Measurements from ENCODE around the gene SYPL1.
A peak's percentile ranks its signal among the peaks of the same experiment; 100 is the strongest.

Gene SYPL1

GRCh38 chr7:106064771-106065574 is 47.1 kb downstream of the SYPL1 start:
- no peak for DNase-seq

- no peak for DNase-seq
Measured at GRCh38 chr7:106064316-106064715, 47.8 kb downstream of the SYPL1 start.

- DNase-seq, result no peak
Measured at GRCh38 chr7:106063692-106064091, 48.4 kb downstream of the SYPL1 start.

GRCh38 chr7:106063024-106063423 is 49.1 kb downstream of the SYPL1 start:
- DNase-seq, result no peak

GRCh38 chr7:106062521-106062931 is 49.6 kb downstream of the SYPL1 start:
- no peak for DNase-seq

- no peak for DNase-seq
Measured at GRCh38 chr7:106062006-106062405, 50.1 kb downstream of the SYPL1 start.

- no peak for DNase-seq
Measured at GRCh38 chr7:106061301-106061979, 50.7 kb downstream of the SYPL1 start.

GRCh38 chr7:106060394-106060920 is 51.7 kb downstream of the SYPL1 start:
- DNase-seq, result no peak

- no peak for DNase-seq
Measured at GRCh38 chr7:106059556-106059955, 52.6 kb downstream of the SYPL1 start.

GRCh38 chr7:106058928-106059324 is 53.2 kb downstream of the SYPL1 start:
- DNase-seq, result no peak

GRCh38 chr7:106057962-106058927 is 53.9 kb downstream of the SYPL1 start:
- DNase-seq, result no peak

- DNase-seq, result no peak
Measured at GRCh38 chr7:106057204-106057961, 54.7 kb downstream of the SYPL1 start.

GRCh38 chr7:106056513-106057203 is 55.5 kb downstream of the SYPL1 start:
- DNase-seq, result peak; percentile 58 to 62

GRCh38 chr7:106054971-106055532 is 57.1 kb downstream of the SYPL1 start:
- no peak for DNase-seq

- no peak for DNase-seq
Measured at GRCh38 chr7:106054156-106054910, 57.8 kb downstream of the SYPL1 start.

- DNase-seq, result no peak
Measured at GRCh38 chr7:106053109-106053508, 59.0 kb downstream of the SYPL1 start.

GRCh38 chr7:106052681-106053080 is 59.4 kb downstream of the SYPL1 start:
- DNase-seq, result no peak

- DNase-seq, result no peak
Measured at GRCh38 chr7:106050746-106051117, 61.4 kb downstream of the SYPL1 start.

- no peak for DNase-seq
Measured at GRCh38 chr7:106050002-106050745, 61.9 kb downstream of the SYPL1 start.
